Fibroblast of villous mesenchyme (primary cell): ENCODE results near the gene CNOT6. TPM values are rescaled to one million over a fixed set of nuclear protein-coding genes. Genes with fewer than 3 reads are reported as not detected.
"Not testable (repeated sequence)": the region's sequence is repeated elsewhere in the genome, so short reads cannot be mapped to it uniquely, and the experiment has no call there.

Experiments
- DNase-seq: peaks from one replicate; pipeline ENCODE4 v3.0.0-alpha.2; 2010; ENCODE audit warnings: low read depth
- H3K4me3 ChIP-seq: 2 replicates; pipeline ENCODE4 v1.5.1; 2011; ENCODE audit warnings: low read depth, mild to moderate bottlenecking, low read length
- CTCF ChIP-seq: IDR thresholded peaks from 2 replicates; pipeline ENCODE4 v1.5.1; 2012; ENCODE audit warnings: low read depth, mild to moderate bottlenecking, low read length; ENCODE audit not compliant: insufficient read depth
- total RNA-seq: library from RNA; depleted of rRNA; stranded (reverse); fragments of >200 nt; gene quantifications from 2 replicates; pipeline ENCODE4 v1.2.3, GENCODE V29; 2012

CNOT6 gene
- 8.7 and 16.4 TPM in 2 replicates for total RNA-seq

GRCh38 chr5:180494060-180494509 lies at the start of gene CNOT6:
TSS of gene CNOT6 (plus strand) at chr5:180494379. CDS start at chr5:180529277, 34,898 bp downstream.
- no peak for TF ChIP-seq CTCF
- peak; percentile 96 for DNase-seq
- peak within 1 kb of the TSS; percentile 79 for H3K4me3 ChIP-seq

- no peak for DNase-seq
- no peak for TF ChIP-seq CTCF
- no peak overlapping the region for H3K4me3 ChIP-seq
Observed at GRCh38 chr5:180454752-180455151, 39.4 kb upstream of the CNOT6 start.

- DNase-seq: no peak
- TF ChIP-seq CTCF: no peak
- no peak overlapping the region for H3K4me3 ChIP-seq
Observed at GRCh38 chr5:180455872-180456271, 38.3 kb upstream of the CNOT6 start.

- TF ChIP-seq CTCF: no peak
- DNase-seq: no peak
- H3K4me3 ChIP-seq: no peak overlapping the region
Observed at GRCh38 chr5:180456792-180457191, 37.4 kb upstream of the CNOT6 start.

GRCh38 chr5:180458852-180459673 lies 35.1 kb upstream of the CNOT6 start:
- H3K4me3 ChIP-seq, DNase-seq: not testable (repeated sequence)

- not testable (repeated sequence) for H3K4me3 ChIP-seq, DNase-seq
Observed at GRCh38 chr5:180459674-180460142, 34.5 kb upstream of the CNOT6 start.

- no peak overlapping the region for H3K4me3 ChIP-seq
- no peak for TF ChIP-seq CTCF
- no peak for DNase-seq
Observed at GRCh38 chr5:180460834-180461233, 33.3 kb upstream of the CNOT6 start.

- no peak for TF ChIP-seq CTCF
- DNase-seq: no peak
- no peak overlapping the region for H3K4me3 ChIP-seq
Observed at GRCh38 chr5:180461303-180461702, 32.9 kb upstream of the CNOT6 start.
